ENCODE results near the gene KLLN. TPM values are rescaled to one million over a fixed set of nuclear protein-coding genes. Genes with fewer than 3 reads are reported as not detected.
"Not testable (repeated sequence)": the region's sequence is repeated elsewhere in the genome, so short reads cannot be mapped to it uniquely, and the experiment has no call there.

The KLLN gene
- total RNA-seq, 2 donors from 2014 or later, result 0.14 TPM

DNA sequence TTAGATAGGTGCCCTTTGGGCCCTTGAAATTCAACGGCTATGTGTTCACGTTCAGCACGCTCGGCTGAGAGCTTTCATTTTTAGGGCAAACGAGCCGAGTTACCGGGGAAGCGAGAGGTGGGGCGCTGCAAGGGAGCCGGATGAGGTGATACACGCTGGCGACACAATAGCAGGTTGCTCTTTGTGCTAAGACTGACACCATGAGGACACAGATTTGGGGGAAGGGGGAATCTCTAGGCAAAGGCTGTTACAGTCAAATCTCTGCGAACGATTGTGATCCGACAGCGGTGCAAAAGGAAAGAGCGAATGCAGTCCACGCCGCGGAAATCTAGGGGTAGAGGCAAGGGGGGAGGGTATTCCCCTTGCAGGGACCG is 667 bp downstream of the KLLN start:
- peak; percentile 1 for ATAC-seq (ENCODE audit: insufficient number of reproducible peaks, low FRiP score, low read depth)
- no peak for TF ChIP-seq CTCF (IDR thresholded peaks at IDR 0.05)
- no peak for DNase-seq (ENCODE audit: low spot score)

GRCh38 chr10:87861953-87862678 is 1.2 kb downstream of the KLLN start:
- TF ChIP-seq CTCF (IDR thresholded peaks at IDR 0.05), result no peak
- DNase-seq (ENCODE audit: low spot score) (peak; percentile 90), ATAC-seq (ENCODE audit: insufficient number of reproducible peaks, low FRiP score, low read depth) (peak; percentile 83)
- no peaks in the 10 kb centered on the region for H3K36me3 ChIP-seq
- peaks cover 0 to 17% of the 10 kb centered on the region in 2 donors for H3K4me1 ChIP-seq (ENCODE audit: control insufficient read depth in 1 of 2, low read depth in 2 of 2)
- H3K27ac ChIP-seq, result peak overlapping the region; percentile 97 to 99
- no peaks in the 10 kb centered on the region for H3K9me3 ChIP-seq
- H3K4me3 ChIP-seq, result peak overlapping the region; percentile 94
- no peaks in the 10 kb centered on the region for H3K27me3 ChIP-seq (replicated peaks; ENCODE audit: insufficient read depth)

More for the DNA sequence above, 667 bp downstream of the KLLN start:
- H3K9me3 ChIP-seq, result no peaks in the 10 kb centered on the region
- H3K4me1 ChIP-seq (ENCODE audit: control insufficient read depth in 1 of 2, low read depth in 2 of 2), result peaks cover 0 to 17% of the 10 kb centered on the region in 2 donors
- no peaks in the 10 kb centered on the region for H3K27me3 ChIP-seq (replicated peaks; ENCODE audit: insufficient read depth)
- no peaks in the 10 kb centered on the region for H3K36me3 ChIP-seq
- H3K4me3 ChIP-seq, result peak overlapping the region; percentile 94
- peak overlapping the region; percentile 97 to 99 for H3K27ac ChIP-seq

- Histone ChIP-seq H3K4me1 (ENCODE audit: control insufficient read depth in 1 of 2, low read depth in 2 of 2) (peaks cover 0 to 17% of the 10 kb centered on the region in 2 donors), H3K27me3 (replicated peaks; ENCODE audit: insufficient read depth) (no peaks in the 10 kb centered on the region), H3K9me3 (no peaks in the 10 kb centered on the region), H3K27ac (peak overlapping the region; percentile 97 to 99), H3K36me3 (no peaks in the 10 kb centered on the region), H3K4me3 (peak overlapping the region; percentile 94)
- peak; percentile 65 for DNase-seq (ENCODE audit: low spot score)
- ATAC-seq (ENCODE audit: insufficient number of reproducible peaks, low FRiP score, low read depth), result no peak
- TF ChIP-seq CTCF (IDR thresholded peaks at IDR 0.05), result no peak
Measured at GRCh38 chr10:87861566-87861952, 1.8 kb downstream of the KLLN start.

DNA sequence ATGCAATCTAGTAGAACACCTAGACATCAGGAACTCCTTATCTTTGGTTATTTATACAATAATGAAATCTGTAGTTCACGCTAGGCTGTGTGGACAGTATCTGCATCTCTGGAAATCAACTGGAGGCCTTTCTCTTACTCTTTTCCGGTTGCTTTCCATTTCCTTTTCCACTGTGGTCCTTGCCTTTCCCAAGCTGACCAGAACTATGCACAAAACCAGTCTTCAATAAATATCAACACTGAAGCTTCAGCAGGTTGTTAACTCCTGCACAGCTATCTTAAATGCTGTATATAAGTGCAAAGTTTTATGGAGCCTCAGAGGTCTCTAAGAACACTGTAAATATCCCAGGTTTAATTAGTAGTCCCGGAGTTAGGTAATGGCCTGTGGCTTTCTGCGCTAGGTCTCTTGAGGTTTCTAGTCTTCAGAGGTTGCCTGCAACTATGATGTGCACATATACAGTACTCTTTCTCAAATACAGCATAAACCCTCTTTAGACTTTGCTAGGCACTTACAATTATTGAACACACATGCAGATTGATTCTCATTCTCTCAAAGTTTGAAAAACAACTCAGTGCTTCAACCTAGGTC is 2.4 kb downstream of the KLLN start:
- ATAC-seq (ENCODE audit: insufficient number of reproducible peaks, low FRiP score, low read depth) (no peak), DNase-seq (ENCODE audit: low spot score) (no peak)
- TF ChIP-seq CTCF (IDR thresholded peaks at IDR 0.05), result no peak
- Histone ChIP-seq H3K4me1 (ENCODE audit: control insufficient read depth in 1 of 2, low read depth in 2 of 2) (peaks cover 0 to 17% of the 10 kb centered on the region in 2 donors), H3K27me3 (replicated peaks; ENCODE audit: insufficient read depth) (no peaks in the 10 kb centered on the region), H3K36me3 (no peaks in the 10 kb centered on the region), H3K4me3 (peak overlapping the region; percentile 94), H3K27ac (peak overlapping the region; percentile 97 to 99), H3K9me3 (no peaks in the 10 kb centered on the region)

DNA sequence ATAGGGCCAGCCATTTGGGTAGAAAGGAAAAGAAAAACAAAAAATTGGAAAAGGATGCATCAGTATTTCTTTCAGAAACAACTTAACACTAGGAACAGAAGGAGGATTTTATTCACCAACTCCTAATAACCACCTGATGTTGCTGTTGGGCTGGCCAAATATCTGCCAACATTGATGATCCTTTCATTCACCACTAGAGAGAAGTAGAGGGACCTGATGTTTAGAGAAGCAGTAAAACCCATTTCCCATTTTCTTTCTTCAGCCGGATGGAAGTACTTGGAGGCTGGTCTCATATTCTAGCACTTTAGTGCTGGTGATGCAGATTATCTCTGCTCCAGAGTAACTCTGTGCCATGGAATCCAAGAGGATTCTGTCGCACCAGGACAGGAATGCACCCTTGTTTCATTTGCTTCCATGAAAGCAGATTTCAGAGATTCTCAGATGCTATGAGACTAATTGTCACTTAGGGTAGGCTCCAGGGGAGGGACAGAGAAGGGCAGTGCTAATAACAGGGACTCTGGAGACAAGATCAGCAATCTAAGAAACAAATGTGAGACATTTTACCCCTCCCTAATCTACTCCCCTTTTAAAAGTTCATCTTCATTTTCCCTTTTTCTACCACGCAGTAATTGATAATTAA is 3.1 kb downstream of the KLLN start:
- H3K27ac ChIP-seq, result peak overlapping the region; percentile 97 to 99
- TF ChIP-seq CTCF (IDR thresholded peaks at IDR 0.05), result peak; percentile 52
- no peak for DNase-seq (ENCODE audit: low spot score)
- H3K4me1 ChIP-seq (ENCODE audit: control insufficient read depth in 1 of 2, low read depth in 2 of 2), result peaks cover 0 to 17% of the 10 kb centered on the region in 2 donors
- H3K4me3 ChIP-seq, result no peak overlapping the region
- no peaks in the 10 kb centered on the region for H3K27me3 ChIP-seq (replicated peaks; ENCODE audit: insufficient read depth)
- ATAC-seq (ENCODE audit: insufficient number of reproducible peaks, low FRiP score, low read depth), result no peak
- no peaks in the 10 kb centered on the region for H3K9me3 ChIP-seq
- no peaks in the 10 kb centered on the region for H3K36me3 ChIP-seq

- not testable (repeated sequence) for ATAC-seq (ENCODE audit: insufficient number of reproducible peaks, low FRiP score, low read depth); H3K9me3 ChIP-seq; DNase-seq (ENCODE audit: low spot score); H3K4me3 ChIP-seq; H3K36me3 ChIP-seq; H3K27me3 ChIP-seq (replicated peaks; ENCODE audit: insufficient read depth); H3K4me1 ChIP-seq (ENCODE audit: control insufficient read depth in 1 of 2, low read depth in 2 of 2); H3K27ac ChIP-seq
Measured at GRCh38 chr10:87855665-87856064, 7.7 kb downstream of the KLLN start.

DNA sequence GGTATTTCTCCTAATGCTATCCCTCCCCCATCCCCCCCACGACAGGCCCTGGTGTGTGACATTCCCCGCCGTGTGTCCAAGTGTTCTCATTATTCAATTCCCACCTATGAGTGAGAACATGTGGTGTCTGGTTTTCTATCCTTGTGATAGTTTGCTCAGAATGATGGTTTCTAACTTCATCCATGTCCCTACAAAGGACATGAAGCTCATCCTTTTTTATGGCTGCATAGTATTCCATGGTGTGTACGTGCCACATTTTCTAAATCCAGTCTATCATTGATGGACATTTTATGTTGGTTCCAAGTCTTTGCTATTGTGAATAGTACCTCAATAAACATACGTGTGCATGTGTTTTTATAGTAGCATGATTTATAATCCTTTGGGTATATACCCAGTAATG is 8.1 kb downstream of the KLLN start:
- DNase-seq (ENCODE audit: low spot score); H3K4me3 ChIP-seq; H3K27me3 ChIP-seq (replicated peaks; ENCODE audit: insufficient read depth); H3K36me3 ChIP-seq; H3K27ac ChIP-seq; H3K9me3 ChIP-seq; H3K4me1 ChIP-seq (ENCODE audit: control insufficient read depth in 1 of 2, low read depth in 2 of 2); ATAC-seq (ENCODE audit: insufficient number of reproducible peaks, low FRiP score, low read depth): not testable (repeated sequence)
